ENCODE results near the gene CCR9.
A peak's percentile ranks its signal among the peaks of the same experiment; 100 is the strongest.
"Not testable (repeated sequence)": the region's sequence is repeated elsewhere in the genome, so short reads cannot be mapped to it uniquely, and the experiment has no call there.

Gene CCR9

GRCh38 chr3:45885979-45886705 lies at the start of gene CCR9:
Gene CCR9, plus strand, starts transcription at chr3:45886543. Its CDS starts 8,391 bp downstream, at chr3:45894934.
- DNase-seq = no peak

- no peak for DNase-seq
Measured at GRCh38 chr3:45838466-45838865, 47.9 kb upstream of the CCR9 start.

- no peak for DNase-seq
Measured at GRCh38 chr3:45841420-45841756, 45.0 kb upstream of the CCR9 start.

GRCh38 chr3:45841757-45842491 lies 44.4 kb upstream of the CCR9 start, which contains the start of gene LZTFL1:
Gene LZTFL1, minus strand, starts transcription at chr3:45842119. Its CDS starts 128 bp downstream, at chr3:45841991.
- DNase-seq = peak; percentile 79

GRCh38 chr3:45842851-45843625 lies 43.3 kb upstream of the CCR9 start:
- no peak for DNase-seq

- no peak for DNase-seq
Measured at GRCh38 chr3:45844616-45845015, 41.7 kb upstream of the CCR9 start.

- DNase-seq = no peak
Measured at GRCh38 chr3:45848392-45848791, 38.0 kb upstream of the CCR9 start.

GRCh38 chr3:45852828-45853227 lies 33.5 kb upstream of the CCR9 start:
- DNase-seq = no peak

- not testable (repeated sequence) for DNase-seq
Measured at GRCh38 chr3:45856323-45856722, 30.0 kb upstream of the CCR9 start.

GRCh38 chr3:45857024-45857423 lies 29.3 kb upstream of the CCR9 start:
- DNase-seq = not testable (repeated sequence)

- no peak for DNase-seq
Measured at GRCh38 chr3:45858809-45859543, 27.4 kb upstream of the CCR9 start.

- DNase-seq = no peak
Measured at GRCh38 chr3:45860481-45860880, 25.9 kb upstream of the CCR9 start.

- DNase-seq = no peak
Measured at GRCh38 chr3:45861043-45861719, 25.2 kb upstream of the CCR9 start.

- DNase-seq = no peak
Measured at GRCh38 chr3:45864760-45865519, 21.4 kb upstream of the CCR9 start.

GRCh38 chr3:45865563-45865962 lies 20.8 kb upstream of the CCR9 start:
- DNase-seq = no peak

GRCh38 chr3:45868213-45868612 lies 18.1 kb upstream of the CCR9 start:
- DNase-seq = no peak

- no peak for DNase-seq
Measured at GRCh38 chr3:45868650-45869049, 17.7 kb upstream of the CCR9 start.

- no peak for DNase-seq
Measured at GRCh38 chr3:45869638-45870037, 16.7 kb upstream of the CCR9 start.

- DNase-seq = no peak
Measured at GRCh38 chr3:45870099-45870498, 16.2 kb upstream of the CCR9 start.

- DNase-seq = no peak
Measured at GRCh38 chr3:45871780-45872179, 14.6 kb upstream of the CCR9 start.

GRCh38 chr3:45872569-45872968 lies 13.8 kb upstream of the CCR9 start:
- DNase-seq = no peak

- DNase-seq = no peak
Measured at GRCh38 chr3:45873036-45873435, 13.3 kb upstream of the CCR9 start.

All from NCI-H1436 (cell line).